BJ (cell line): Measurements from ENCODE around the gene GOLGA8B. TPM values are rescaled to one million over a fixed set of nuclear protein-coding genes. Genes with fewer than 3 reads are reported as not detected.
"Not testable (repeated sequence)": the region's sequence is repeated elsewhere in the genome, so short reads cannot be mapped to it uniquely, and the experiment has no call there.

Experiments
- CTCF ChIA-PET: fragments of 350-600 bp; formaldehyde crosslinking; extraction: SDS; loops from one replicate; lab custom pipeline; 2021; ENCODE audit warnings: antibody characterized with exemption, inconsistent platforms; lab: Yijun Ruan, JAX
- POLR2A ChIA-PET: fragments of 300-600 bp; sonication (Branson Sonifier 250); formaldehyde crosslinking; extraction: SDS; loops from one replicate; lab custom pipeline; 2021; ENCODE audit warnings: antibody characterized with exemption; lab: Charles Lee
- DNase-seq: peaks from one replicate; pipeline ENCODE4 v3.0.0-alpha.2; 2011; ENCODE audit warnings: low read depth
- H3K27me3 ChIP-seq: 2 replicates; pipeline ENCODE4 v1.6.0; 2011; ENCODE audit warnings: low read length; ENCODE audit not compliant: control insufficient read depth, insufficient read depth
- H3K36me3 ChIP-seq: 2 replicates; pipeline ENCODE4 v1.5.1; 2011; ENCODE audit warnings: low read length; ENCODE audit not compliant: control insufficient read depth, insufficient read depth
- H3K4me3 ChIP-seq: 2 replicates; pipeline ENCODE4 v1.5.1; 2011; ENCODE audit warnings: low read depth, mild to moderate bottlenecking, control low read depth, low read length
- CTCF ChIP-seq: IDR thresholded peaks from 2 replicates; pipeline ENCODE4 v1.5.1; 2011; ENCODE audit warnings: low read depth, mild to moderate bottlenecking, control low read depth, inconsistent platforms, low read length, moderate library complexity; ENCODE audit not compliant: insufficient read depth
- polyA plus RNA-seq: library from polyadenylated mRNA; depleted of rRNA; stranded (reverse); fragments of >200 nt; gene quantifications from 2 replicates; pipeline ENCODE4 v1.2.3, GENCODE V29; 2011

GOLGA8B gene
- polyA plus RNA-seq, 1 experiment = 30.4 TPM

GRCh38 chr15:34578283-34578674 lies 5.2 kb downstream of the GOLGA8B start:
- ChIA-PET CTCF (no interaction called here), POLR2A (no interaction called here)
- no peaks in the 10 kb centered on the region for H3K27me3 ChIP-seq

GRCh38 chr15:34577658-34578282 lies 5.7 kb downstream of the GOLGA8B start:
- H3K27me3 ChIP-seq, H3K4me3 ChIP-seq, DNase-seq, H3K36me3 ChIP-seq, CTCF ChIA-PET, POLR2A ChIA-PET: not testable (repeated sequence)

More at GRCh38 chr15:34578283-34578674, 5.2 kb downstream of the GOLGA8B start:
- no peak overlapping the region for H3K4me3 ChIP-seq
- TF ChIP-seq CTCF = no peak
- H3K36me3 ChIP-seq = no peaks in the 10 kb centered on the region
- no peak for DNase-seq

GRCh38 chr15:34575035-34575434 lies 8.4 kb downstream of the GOLGA8B start:
- CTCF ChIA-PET, H3K36me3 ChIP-seq, DNase-seq: not testable (repeated sequence)

GRCh38 chr15:34572921-34573320 lies 10.5 kb downstream of the GOLGA8B start:
- POLR2A ChIA-PET, DNase-seq, H3K36me3 ChIP-seq, H3K27me3 ChIP-seq, CTCF ChIA-PET, H3K4me3 ChIP-seq: not testable (repeated sequence)

More at GRCh38 chr15:34575035-34575434, 8.4 kb downstream of the GOLGA8B start:
- H3K4me3 ChIP-seq, POLR2A ChIA-PET, H3K27me3 ChIP-seq: not testable (repeated sequence)

- CTCF ChIA-PET, POLR2A ChIA-PET, H3K4me3 ChIP-seq, H3K27me3 ChIP-seq, H3K36me3 ChIP-seq, DNase-seq: not testable (repeated sequence)
These were observed 11.3 kb downstream of the GOLGA8B start for GRCh38 chr15:34572019-34572641.

- CTCF ChIA-PET, H3K27me3 ChIP-seq, H3K4me3 ChIP-seq, DNase-seq, H3K36me3 ChIP-seq, POLR2A ChIA-PET: not testable (repeated sequence)
These were observed 13.6 kb downstream of the GOLGA8B start for GRCh38 chr15:34569670-34570396.

GRCh38 chr15:34567174-34567573 lies 16.3 kb downstream of the GOLGA8B start:
- H3K27me3 ChIP-seq, H3K4me3 ChIP-seq, POLR2A ChIA-PET, CTCF ChIA-PET, DNase-seq, H3K36me3 ChIP-seq: not testable (repeated sequence)

GRCh38 chr15:34564711-34565110 lies 18.7 kb downstream of the GOLGA8B start:
- POLR2A ChIA-PET, H3K36me3 ChIP-seq, H3K27me3 ChIP-seq, H3K4me3 ChIP-seq, DNase-seq, CTCF ChIA-PET: not testable (repeated sequence)

- H3K36me3 ChIP-seq, H3K27me3 ChIP-seq, H3K4me3 ChIP-seq, DNase-seq, POLR2A ChIA-PET, CTCF ChIA-PET: not testable (repeated sequence)
These were observed 22.6 kb downstream of the GOLGA8B start for GRCh38 chr15:34560814-34561213.

- POLR2A ChIA-PET, H3K36me3 ChIP-seq, H3K4me3 ChIP-seq, H3K27me3 ChIP-seq, DNase-seq, CTCF ChIA-PET: not testable (repeated sequence)
These were observed 23.7 kb downstream of the GOLGA8B start for GRCh38 chr15:34559764-34560163.

GRCh38 chr15:34555162-34555561 lies 28.3 kb downstream of the GOLGA8B start:
- H3K4me3 ChIP-seq, POLR2A ChIA-PET, DNase-seq, H3K27me3 ChIP-seq, H3K36me3 ChIP-seq, CTCF ChIA-PET: not testable (repeated sequence)

- H3K27me3 ChIP-seq, CTCF ChIA-PET, DNase-seq, POLR2A ChIA-PET, H3K36me3 ChIP-seq, H3K4me3 ChIP-seq: not testable (repeated sequence)
These were observed 28.7 kb downstream of the GOLGA8B start for GRCh38 chr15:34554716-34555115.
